RCC 7860 (cell line): ENCODE results near the gene TMEM126A.
"Not testable (repeated sequence)": the region's sequence is repeated elsewhere in the genome, so short reads cannot be mapped to it uniquely, and the experiment has no call there.

Experiments used
- DNase-seq: peaks from one replicate; pipeline ENCODE4 v3.0.0-alpha.2; 2015; ENCODE audit warnings: low spot score
- FAIRE-seq: peaks from 2 replicates; lab custom pipeline; 2012; peaks lifted over from hg19 to GRCh38; lab: Jason Lieb, UNC

Gene TMEM126A

GRCh38 chr11:85647604-85648299 lies at the start of gene TMEM126A:
Gene TMEM126A, plus strand, starts transcription at chr11:85647967. Its CDS starts 2,289 bp downstream, at chr11:85650256.
- DNase-seq (peak; percentile 62), FAIRE-seq (peak; percentile 40)

GRCh38 chr11:85599083-85599482 lies 48.7 kb upstream of the TMEM126A start:
- FAIRE-seq (no peak), DNase-seq (no peak)

- DNase-seq, result no peak
- FAIRE-seq, result no peak
These were observed 45.1 kb upstream of the TMEM126A start for GRCh38 chr11:85602526-85603213.

DNA sequence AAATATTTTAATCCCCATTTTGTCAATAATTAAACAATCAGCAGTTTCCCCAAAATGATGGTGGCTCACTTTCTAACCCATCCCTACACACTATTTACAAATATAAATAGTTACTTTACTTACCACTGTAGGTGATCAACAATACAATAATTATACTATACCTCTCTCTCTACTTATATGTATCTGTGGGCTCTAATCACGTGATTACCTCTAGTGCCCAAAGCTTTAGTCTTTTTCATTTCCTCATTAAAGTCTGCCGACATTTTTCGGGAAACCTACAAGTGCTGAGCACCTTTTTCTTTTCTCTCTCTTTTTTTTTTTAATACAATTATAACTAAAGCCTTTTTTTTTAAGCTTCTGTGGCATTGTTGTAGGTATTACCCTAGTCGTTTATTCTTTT lies 44.5 kb upstream of the TMEM126A start:
- DNase-seq (no peak), FAIRE-seq (no peak)

GRCh38 chr11:85606237-85606636 lies 41.5 kb upstream of the TMEM126A start:
- FAIRE-seq, DNase-seq: not testable (repeated sequence)

GRCh38 chr11:85608621-85609020 lies 39.1 kb upstream of the TMEM126A start:
- FAIRE-seq, DNase-seq: not testable (repeated sequence)

- DNase-seq, FAIRE-seq: not testable (repeated sequence)
These were observed 38.5 kb upstream of the TMEM126A start for GRCh38 chr11:85609286-85609685.

GRCh38 chr11:85611643-85612042 lies 36.1 kb upstream of the TMEM126A start:
- not testable (repeated sequence) for FAIRE-seq, DNase-seq

DNA sequence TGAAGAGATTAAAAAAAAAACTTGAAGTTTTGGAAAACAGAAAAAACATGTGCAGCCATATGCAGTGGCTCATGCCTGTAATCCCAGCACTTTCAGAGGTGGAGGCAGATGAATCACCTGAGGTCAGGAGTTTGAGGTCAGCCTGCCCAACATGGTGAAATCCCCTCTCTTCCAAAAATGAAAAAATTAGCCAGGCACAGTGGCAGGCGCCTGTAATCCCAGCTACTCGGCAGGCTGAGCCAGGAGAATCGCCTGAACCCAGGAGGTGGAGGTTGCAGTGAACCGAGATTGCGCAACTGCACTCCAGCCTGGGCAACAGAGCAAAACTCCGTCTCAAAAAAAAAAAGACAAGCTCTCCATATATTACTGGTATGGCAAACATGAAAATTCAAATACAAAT lies 28.3 kb upstream of the TMEM126A start:
- FAIRE-seq, result no peak
- no peak for DNase-seq

- DNase-seq (no peak), FAIRE-seq (no peak)
These were observed 27.5 kb upstream of the TMEM126A start for GRCh38 chr11:85620256-85620655.

DNA sequence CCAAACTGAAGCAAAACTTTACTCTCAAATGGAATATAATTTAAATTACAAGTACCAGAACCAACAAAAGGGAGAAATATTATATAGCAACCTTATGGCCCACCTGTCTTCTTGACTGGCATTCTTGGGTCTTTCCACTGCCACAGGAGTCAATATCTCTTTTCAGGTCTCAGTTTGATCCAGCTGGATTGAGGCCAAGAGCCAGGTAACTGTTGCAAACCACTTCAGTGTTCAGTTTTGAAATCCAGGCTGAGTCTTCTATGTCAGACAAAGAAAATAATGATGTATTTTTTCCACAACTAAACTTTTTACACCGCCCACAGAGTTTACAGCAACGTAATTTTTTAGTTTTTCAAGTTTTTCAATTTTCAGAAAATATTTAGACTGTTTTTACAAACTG lies 21.3 kb upstream of the TMEM126A start:
- no peak for DNase-seq
- no peak for FAIRE-seq

DNA sequence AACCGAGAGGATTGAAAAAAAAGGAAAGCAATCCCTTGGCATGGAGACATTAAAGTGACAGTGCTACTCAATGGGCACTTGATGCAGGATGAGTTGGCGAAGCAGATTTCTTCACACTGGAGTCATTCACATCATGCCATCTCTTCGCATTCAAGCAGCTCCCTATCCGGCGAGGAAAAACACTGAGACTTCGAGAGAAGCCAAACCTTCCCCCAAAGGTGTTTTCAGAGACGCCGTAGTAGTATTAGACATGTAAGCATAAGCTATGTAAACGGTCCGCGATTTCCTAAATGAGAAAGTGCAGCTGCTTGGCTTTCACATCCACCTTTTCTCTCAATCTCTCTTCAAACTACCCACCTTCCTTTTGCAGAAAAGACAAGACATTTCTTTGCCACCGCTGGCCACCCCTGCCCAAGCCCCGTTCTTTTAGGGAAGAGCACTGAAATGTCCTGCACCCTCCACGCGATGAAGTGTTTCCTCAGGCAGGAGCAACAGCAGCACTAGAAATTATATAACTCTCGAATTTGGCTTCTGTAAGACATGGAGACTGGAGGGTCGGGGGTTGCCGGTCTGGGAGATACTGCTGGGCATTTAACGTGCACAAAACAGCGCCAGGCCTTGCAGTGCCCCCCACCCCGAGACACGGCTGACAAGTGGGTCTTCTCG lies 20.3 kb upstream of the TMEM126A start, which contains the start of gene DLG2:
Gene DLG2, minus strand, starts transcription at position 13 of the 666 bp plus-strand sequence.
- DNase-seq, result no peak
- no peak for FAIRE-seq

GRCh38 chr11:85627998-85628770 lies 19.6 kb upstream of the TMEM126A start, which contains the start of gene TMEM126B:
Gene TMEM126B, plus strand, starts transcription at chr11:85628593. Its CDS starts 15 bp downstream, at chr11:85628608.
- FAIRE-seq (peak; percentile 90), DNase-seq (peak; percentile 89)

DNA sequence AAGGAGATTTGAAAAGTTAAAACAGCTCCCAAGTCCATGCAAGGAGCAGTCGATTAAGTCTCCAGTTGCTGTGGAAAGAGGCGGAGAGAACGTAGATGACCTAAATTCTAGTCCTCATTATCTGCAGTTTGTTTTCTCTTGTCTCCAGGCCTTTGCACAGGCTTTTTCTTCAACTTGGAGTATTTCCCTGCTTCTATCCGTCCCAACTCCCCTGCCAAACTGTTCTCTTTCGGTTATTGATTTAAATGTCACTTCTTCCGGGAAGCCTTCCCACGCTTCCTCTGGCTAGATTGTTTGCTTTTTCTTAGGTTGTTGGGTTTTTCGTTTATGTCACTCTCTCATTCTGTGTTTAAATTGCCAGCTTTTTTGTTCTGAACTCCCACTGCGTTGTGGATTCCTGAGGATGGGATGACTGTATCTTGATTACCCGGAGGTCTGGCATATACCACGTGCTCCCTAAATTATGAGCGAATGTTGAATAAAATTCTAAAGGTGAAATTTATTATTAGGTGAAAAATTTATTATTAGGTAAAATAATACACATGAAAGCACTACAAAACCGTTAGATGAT lies 18.9 kb upstream of the TMEM126A start:
- peak; percentile 8 for DNase-seq
- no peak for FAIRE-seq

DNA sequence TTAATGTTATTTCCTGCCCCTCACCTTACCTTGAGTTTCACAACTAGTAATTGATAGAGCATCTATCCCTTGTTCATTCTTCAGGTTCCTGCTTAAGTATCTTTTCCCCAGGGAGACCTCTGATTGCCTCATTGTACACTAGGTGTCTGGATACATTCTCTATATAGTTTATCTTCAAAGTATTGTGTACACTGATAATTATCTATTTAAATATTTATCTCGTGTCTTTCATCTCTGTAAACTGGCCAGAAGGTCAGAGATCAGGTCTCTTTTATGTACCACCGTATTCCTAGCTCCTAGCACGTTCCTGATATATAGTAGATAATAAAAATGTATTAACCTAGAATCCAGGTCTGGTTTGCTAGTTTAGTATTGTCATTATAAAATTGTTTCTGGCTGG lies 13.0 kb upstream of the TMEM126A start:
- no peak for DNase-seq
- no peak for FAIRE-seq

DNA sequence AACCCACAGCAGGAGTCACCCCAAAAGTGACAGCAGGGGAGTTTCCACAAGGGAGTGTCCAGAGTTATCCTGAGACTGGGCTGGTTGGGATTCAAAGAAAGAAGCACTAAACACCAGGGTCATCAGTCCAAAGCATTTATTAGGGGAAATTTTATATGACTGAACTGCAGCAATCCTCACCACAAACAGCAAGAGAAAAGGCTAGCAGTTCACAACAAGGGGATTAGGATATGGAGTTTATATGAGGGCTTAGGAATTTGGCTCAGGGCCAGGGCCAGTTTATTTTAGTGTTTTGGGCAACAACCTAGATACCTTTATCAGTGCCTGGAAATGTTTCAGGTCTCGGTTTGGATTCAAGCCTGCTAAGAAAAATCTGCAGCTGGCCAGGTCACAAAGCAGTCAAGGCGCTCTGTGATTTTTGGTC lies 4.6 kb upstream of the TMEM126A start:
- no peak for FAIRE-seq
- no peak for DNase-seq

DNA sequence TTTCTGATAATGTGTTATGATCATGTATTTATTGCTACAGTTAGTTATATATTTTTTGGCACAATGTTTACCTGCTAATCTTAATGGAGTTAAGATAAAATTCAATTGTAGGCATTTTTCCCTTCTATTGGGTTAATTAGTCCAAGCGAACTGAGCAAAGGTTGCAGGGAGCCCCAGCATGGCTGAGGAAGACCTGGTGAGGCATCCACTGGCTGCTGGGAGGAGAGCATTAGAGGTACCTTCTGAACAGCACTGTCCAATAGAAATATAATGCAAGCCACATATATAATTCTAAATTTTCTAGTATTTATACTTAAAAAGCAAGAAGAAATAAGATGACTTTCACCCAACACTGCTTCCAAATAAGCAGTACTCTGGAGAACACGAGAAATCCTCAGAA lies 689 bp upstream of the TMEM126A start:
- DNase-seq (no peak), FAIRE-seq (no peak)

GRCh38 chr11:85651118-85651517 lies 3.4 kb downstream of the TMEM126A start:
- FAIRE-seq, result no peak
- no peak for DNase-seq

GRCh38 chr11:85652786-85653447 lies 5.2 kb downstream of the TMEM126A start:
- no peak for DNase-seq
- FAIRE-seq, result no peak

GRCh38 chr11:85654343-85654742 lies 6.6 kb downstream of the TMEM126A start:
- DNase-seq, FAIRE-seq: not testable (repeated sequence)
